Endothelial cell of umbilical vein (primary cell): ENCODE results near the gene LAMC3. TPM values are rescaled to one million over a fixed set of nuclear protein-coding genes. Genes with fewer than 3 reads are reported as not detected.

Experiments used
- BruUV-seq: library from RNA; stranded (reverse); fragments of 400-500 nt; replicated peaks from 2 replicates; lab custom pipeline; 2021; lab: Mats Ljungman, UMichigan
- CTCF ChIA-PET: fragments of 300-600, 350-600 bp; sonication (Branson Sonifier 250); formaldehyde crosslinking; loops from one replicate; lab custom pipeline; 2021; ENCODE audit warnings: antibody characterized with exemption, inconsistent platforms; lab: Charles Lee
- POLR2A ChIA-PET: fragments of 300-600, 350-600 bp; sonication (Branson Sonifier 250); formaldehyde crosslinking; loops from one replicate; lab custom pipeline; 2021; ENCODE audit warnings: antibody characterized with exemption, inconsistent platforms; lab: Charles Lee
- DNase-seq: peaks from one replicate; pipeline ENCODE4 v3.0.0-alpha.2; 2011; ENCODE audit warnings: low read depth, low spot score
- FAIRE-seq: peaks from 2 replicates; lab custom pipeline; 2011; peaks lifted over from hg19 to GRCh38; lab: Jason Lieb, UNC
- H2AFZ ChIP-seq: 2 replicates; pipeline ENCODE4 v1.6.0; 2012; ENCODE audit warnings: low read depth, low read length, control low read depth, inconsistent platforms
- H3K27ac ChIP-seq: 2 replicates; pipeline ENCODE4 v1.5.1; 2011; ENCODE audit warnings: low read depth, mild to moderate bottlenecking, control low read depth, low read length, moderate library complexity; ENCODE audit not compliant: insufficient read depth
- H3K27me3 ChIP-seq, 2 experiments: 2 replicates each; pipeline versions ENCODE4 v1.6.0 to v1.6.1; 2011; ENCODE audit warnings: low read length in 2 of 2, mixed read lengths in 1 of 2; ENCODE audit not compliant: control insufficient read depth in 2 of 2, insufficient read depth in 2 of 2
- H3K36me3 ChIP-seq, 2 experiments: 2 replicates in 1 of 2; 3 replicates in 1 of 2; pipeline ENCODE4 v1.5.1; 2011; ENCODE audit warnings: low read length in 2 of 2, mild to moderate bottlenecking in 1 of 2, moderate library complexity in 1 of 2; ENCODE audit not compliant: control insufficient read depth in 2 of 2, insufficient read depth in 2 of 2; ENCODE audit errors: extremely low read depth in 1 of 2
- H3K4me1 ChIP-seq: 3 replicates; pipeline ENCODE4 v1.5.1; 2011; ENCODE audit warnings: mild to moderate bottlenecking, low read length; ENCODE audit not compliant: control insufficient read depth, insufficient read depth; ENCODE audit errors: extremely low read depth
- H3K4me2 ChIP-seq: 2 replicates; pipeline ENCODE4 v1.6.1; 2011; ENCODE audit warnings: low read length, control low read depth, mixed read lengths; ENCODE audit not compliant: insufficient read depth
- H3K4me3 ChIP-seq, 3 experiments: fragments of 200-600 bp in 1 of 3; sonication (generic), shearing (Covaris generic) in 1 of 3; replicated peaks in 1 of 3; 2 replicates each; pipeline ENCODE4 v1.5.1; 2011 to 2016; ENCODE audit warnings: control low read depth in 3 of 3, low read length in 3 of 3, mild to moderate bottlenecking in 2 of 3, inconsistent platforms in 1 of 3, low read depth in 1 of 3, moderate library complexity in 1 of 3; ENCODE audit not compliant: insufficient read depth in 1 of 3
- H3K79me2 ChIP-seq: 2 replicates; pipeline ENCODE4 v1.6.0; 2012; ENCODE audit warnings: low read length, inconsistent platforms; ENCODE audit not compliant: control insufficient read depth, insufficient read depth
- H3K9ac ChIP-seq: replicated peaks from 2 replicates; pipeline ENCODE3; 2011; ENCODE audit warnings: low read length, control low read depth; ENCODE audit not compliant: insufficient read depth; ENCODE audit errors: extremely low read depth
- H3K9me1 ChIP-seq: replicated peaks from 3 replicates; pipeline ENCODE4 v1.6.0; 2011; ENCODE audit warnings: mild to moderate bottlenecking, low read length; ENCODE audit not compliant: control insufficient read depth, insufficient read depth; ENCODE audit errors: extremely low read depth
- H3K9me3 ChIP-seq: replicated peaks from 2 replicates; pipeline ENCODE4 v1.5.1; 2012; ENCODE audit warnings: low read length, inconsistent platforms; ENCODE audit not compliant: control insufficient read depth, insufficient read depth
- H4K20me1 ChIP-seq: replicated peaks from 2 replicates; pipeline ENCODE3; 2011; ENCODE audit warnings: mild to moderate bottlenecking, low read length; ENCODE audit not compliant: control insufficient read depth, insufficient read depth; ENCODE audit errors: extremely low read depth
- CTCF ChIP-seq, 2 donors: IDR thresholded peaks; 1 replicate in 1 of 2; 2 replicates in 1 of 2; pipeline ENCODE4 v1.5.1; 2011; ENCODE audit warnings: low read length in 2 of 2, mild to moderate bottlenecking in 2 of 2, moderate library complexity in 2 of 2, control low read depth in 1 of 2, inconsistent platforms in 1 of 2, low read depth in 1 of 2; ENCODE audit not compliant: insufficient read depth in 1 of 2; ENCODE audit errors: extremely low read depth in 1 of 2
- EZH2 ChIP-seq: IDR thresholded peaks from 2 replicates; pipeline ENCODE4 v1.6.1; 2012; ENCODE audit warnings: borderline replicate concordance, low read depth, mild to moderate bottlenecking, moderate library complexity, low read length, inconsistent platforms; ENCODE audit not compliant: severe bottlenecking
- FOS ChIP-seq: IDR thresholded peaks from 2 replicates; pipeline ENCODE4 v1.6.1; 2011; ENCODE audit warnings: mild to moderate bottlenecking, low read length, moderate library complexity, borderline replicate concordance; ENCODE audit not compliant: insufficient read depth
- GATA2 ChIP-seq: IDR thresholded peaks from 2 replicates; pipeline ENCODE4 v1.7.0; 2011; ENCODE audit warnings: low read depth, mild to moderate bottlenecking, moderate library complexity, mixed read lengths, low read length; ENCODE audit not compliant: insufficient read length, insufficient read depth
- JUN ChIP-seq: IDR thresholded peaks from 2 replicates; pipeline ENCODE4 v1.6.1; 2011; ENCODE audit warnings: borderline replicate concordance, low read depth; ENCODE audit not compliant: insufficient read length, insufficient read depth
- MAX ChIP-seq: IDR thresholded peaks from 2 replicates; pipeline ENCODE4 v1.6.1; 2011; ENCODE audit not compliant: insufficient read depth, insufficient read length
- MYC ChIP-seq: IDR thresholded peaks from one replicate; pipeline ENCODE4 v1.6.1; 2011; ENCODE audit warnings: mild to moderate bottlenecking, low read depth, low read length
- POLR2A ChIP-seq: IDR thresholded peaks from 2 replicates; pipeline ENCODE4 v1.6.1; 2012; ENCODE audit warnings: low read depth, mild to moderate bottlenecking, control low read depth, low read length
- POLR2AphosphoS5 ChIP-seq: IDR thresholded peaks from 2 replicates; pipeline ENCODE4 v1.6.1; 2012; ENCODE audit warnings: low read depth, mild to moderate bottlenecking, control low read depth, low read length, moderate library complexity; ENCODE audit not compliant: insufficient read depth
- dilution Hi-C: fragments of 300-500 bp; cut with MboI; formaldehyde crosslinking; loops from one replicate; pipeline ENCODE4 v1.15.0; 2019; ENCODE audit warnings: low sequenced_read_pairs; ENCODE audit not compliant: extremely low pct_ligation_motif_present
- intact Hi-C: fragments of 100-400 bp; cut with micrococcal nuclease; formaldehyde crosslinking; loops from one replicate; pipeline ENCODE4 v1.10.0; 2022
- polyA plus RNA-seq, 4 experiments: library from polyadenylated mRNA; depleted of rRNA in 3 of 4; stranded (reverse) in 3 of 4; unstranded in 1 of 4; fragments of >200 nt; gene quantifications; 2 replicates each; pipeline versions ENCODE4 v1.2.1 to v1.2.3, GENCODE V29; 2011 to 2012; ENCODE audit warnings: missing spikeins in 1 of 4
- total RNA-seq: library from RNA; stranded (reverse); gene quantifications from 2 replicates; pipeline ENCODE4 v1.2.3, GENCODE V29; 2021

Gene LAMC3
- total and polyA plus RNA-seq, 2 donors (not counting 3 experiments of a cell fraction or from before 2014, with no cell fraction given), result 0.18 to 0.38 TPM

- Histone ChIP-seq H2AFZ (no peak overlapping the region), H3K9me1 (no peaks in the 10 kb centered on the region), H3K9me3 (no peaks in the 10 kb centered on the region), H3K36me3 (no peaks in the 10 kb centered on the region), H3K79me2 (no peaks in the 10 kb centered on the region), H3K27ac (no peak overlapping the region), H3K4me3 (no peak overlapping the region), H3K9ac (no peak overlapping the region), H3K4me1 (no peaks in the 10 kb centered on the region), H4K20me1 (no peaks in the 10 kb centered on the region), H3K4me2 (no peak overlapping the region), H3K27me3 (peaks cover 4 to 7% of the 10 kb centered on the region in 2 experiments)
- ChIA-PET POLR2A (interaction anchor here (0.7 kb wide), 1 partner anchor 10 kb away, joined by 3 read pairs; no protein-coding TSS in a partner anchor), CTCF (interaction anchor here (1.1 to 1.2 kb wide), 2 partner anchors 9 to 15 kb away, joined by 3 read pairs; no protein-coding TSS in a partner anchor)
- no peak for FAIRE-seq
- DNase-seq, result no peak
- BruUV-seq, result no TSS peak
- dilution Hi-C loops, result no loop called here
- intact Hi-C loops, result no loop called here
- TF ChIP-seq CTCF (IDR thresholded peaks at IDR 0.05; ENCODE audit: extremely low read depth in 1 of 2, insufficient read depth in 1 of 2, low read depth in 1 of 2, low read length in 2 of 2), result no peak
- no peak for TF ChIP-seq FOS
- no peak for TF ChIP-seq GATA2
- TF ChIP-seq JUN, result no peak
- TF ChIP-seq POLR2AphosphoS5, result no peak
- no peak for TF ChIP-seq MYC
- no peak for TF ChIP-seq MAX
- TF ChIP-seq EZH2, result no peak
- TF ChIP-seq POLR2A, result no peak
These were observed 25.7 kb upstream of the LAMC3 start for GRCh38 chr9:130983359-130983670.
